Epithelial cell of prostate (primary cell): ENCODE measurements around the gene TEX53.

Source experiments
- DNase-seq: peaks from one replicate; pipeline ENCODE4 v3.0.0-alpha.2; 2011; ENCODE audit warnings: low read depth, low spot score
- H3K27ac ChIP-seq: fragments of 450-650 bp; 2 replicates; pipeline ENCODE4 v1.5.1; 2017; ENCODE audit warnings: mild to moderate bottlenecking

The TEX53 gene

DNA sequence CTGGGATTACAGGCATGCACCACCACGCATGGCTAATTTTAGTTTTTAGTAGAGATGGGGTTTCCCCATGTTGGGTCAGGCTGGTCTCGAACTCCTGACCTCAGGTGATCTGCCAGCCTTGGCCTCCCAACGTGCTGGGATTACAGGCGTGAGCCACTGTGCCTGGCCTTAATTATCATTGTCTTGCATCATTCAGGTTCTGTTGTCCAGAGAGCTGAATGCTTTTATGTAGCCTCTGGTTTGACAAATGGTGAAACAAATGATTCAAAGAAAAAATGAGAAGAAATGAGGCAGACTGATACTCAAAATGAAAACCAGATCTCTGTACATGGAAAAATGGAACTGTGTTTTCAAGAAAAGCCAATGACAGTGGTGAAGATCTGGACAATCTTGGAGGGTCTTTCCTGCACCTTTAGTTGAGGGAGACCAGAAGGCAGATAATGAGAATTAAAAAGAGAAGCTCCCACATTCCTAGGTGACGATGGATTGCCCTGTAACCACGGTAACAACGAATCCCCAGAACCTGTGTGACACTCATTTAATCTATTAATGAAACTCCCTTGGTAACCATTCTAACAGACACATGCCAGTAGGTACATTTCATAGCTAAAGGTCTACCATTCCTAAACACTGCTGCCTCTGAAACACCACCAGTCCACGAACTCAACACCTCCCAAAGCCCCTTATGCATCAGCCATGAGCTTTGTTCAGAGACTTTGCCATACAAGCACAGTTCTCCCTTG is 22.8 kb upstream of the TEX53 start:
- no peak for DNase-seq
- no peak overlapping the region for H3K27ac ChIP-seq

DNA sequence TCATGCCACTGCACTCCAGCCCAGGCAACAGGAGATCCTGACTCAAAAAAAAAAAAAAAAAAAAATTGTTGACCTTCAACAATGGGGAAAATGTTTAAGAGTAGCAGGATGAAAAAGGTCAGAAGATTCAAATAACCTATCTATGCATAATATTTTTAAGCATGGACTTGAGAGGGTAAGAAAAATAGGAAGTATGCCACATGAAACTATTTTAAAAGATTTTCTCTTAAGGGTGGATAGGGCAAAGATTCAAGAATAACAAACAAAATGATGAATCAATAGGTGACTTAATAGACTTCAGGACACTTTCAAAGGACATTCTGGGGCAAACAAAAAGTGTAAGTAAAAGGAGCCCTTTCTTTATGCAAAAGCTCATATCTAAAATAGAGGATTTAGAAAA is 21.2 kb upstream of the TEX53 start:
- DNase-seq: no peak

DNA sequence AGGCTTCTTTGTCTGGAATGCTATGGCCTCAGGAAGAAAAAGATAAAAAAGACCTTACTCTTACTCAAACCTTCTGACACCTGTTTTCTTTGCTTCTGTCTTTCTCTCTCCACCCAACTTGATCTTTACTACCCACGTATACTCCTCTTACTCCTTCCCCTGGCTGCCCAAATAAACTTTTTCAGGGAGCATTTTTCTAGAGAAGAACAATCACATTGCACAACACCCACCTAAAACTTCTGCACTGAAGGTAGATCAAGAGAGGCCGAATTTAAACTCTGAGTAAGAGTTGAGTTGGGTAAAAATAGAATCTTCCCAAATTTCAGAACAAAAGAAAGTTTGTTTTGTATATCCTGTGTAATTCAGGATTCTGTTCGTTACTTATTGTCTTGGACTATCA is 20.5 kb upstream of the TEX53 start:
- DNase-seq: no peak
- peak overlapping the region; percentile 49 for H3K27ac ChIP-seq

More for the DNA sequence above, 21.2 kb upstream of the TEX53 start:
- no peak overlapping the region for H3K27ac ChIP-seq

DNA sequence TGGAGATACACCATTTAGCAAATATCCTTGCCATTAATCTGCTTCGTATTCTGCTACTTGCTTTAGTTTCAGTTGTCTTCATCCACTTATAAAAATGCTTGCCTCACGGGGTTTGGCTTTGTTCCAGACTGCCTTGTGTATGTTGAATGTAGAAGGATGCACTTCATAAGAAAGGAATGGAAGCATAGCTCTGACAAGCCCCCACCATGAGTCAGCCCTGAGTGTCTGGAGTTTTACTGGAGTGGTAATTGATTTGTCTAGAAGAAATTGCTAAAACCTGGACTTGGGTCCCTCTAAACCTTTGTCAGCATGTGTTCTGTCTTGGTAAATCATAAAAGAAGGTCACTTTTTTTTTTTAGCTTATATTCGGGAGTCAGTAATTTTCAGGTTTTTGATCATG is 19.8 kb upstream of the TEX53 start:
- H3K27ac ChIP-seq: peak overlapping the region; percentile 49
- DNase-seq: peak; percentile 95

DNA sequence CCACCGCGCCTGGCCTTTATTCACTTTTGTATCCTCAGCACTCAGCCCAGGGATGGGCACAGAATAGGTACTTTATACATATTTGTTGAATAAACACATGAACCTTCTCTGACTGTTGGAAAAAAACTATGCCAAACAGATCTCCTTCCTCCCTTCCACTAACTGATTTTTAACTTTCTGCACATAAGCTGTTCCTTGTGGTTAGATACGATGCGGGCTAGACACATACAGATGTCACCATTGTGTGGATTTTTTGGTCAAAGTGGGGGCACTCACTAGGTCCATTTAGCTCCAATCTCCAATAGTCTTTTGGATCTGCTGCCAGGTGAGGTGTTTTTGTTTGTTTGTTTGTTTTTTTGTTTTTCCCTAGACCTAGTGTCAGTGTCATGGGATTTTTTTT is 19.3 kb upstream of the TEX53 start:
- H3K27ac ChIP-seq: peak overlapping the region; percentile 49
- DNase-seq: no peak

DNA sequence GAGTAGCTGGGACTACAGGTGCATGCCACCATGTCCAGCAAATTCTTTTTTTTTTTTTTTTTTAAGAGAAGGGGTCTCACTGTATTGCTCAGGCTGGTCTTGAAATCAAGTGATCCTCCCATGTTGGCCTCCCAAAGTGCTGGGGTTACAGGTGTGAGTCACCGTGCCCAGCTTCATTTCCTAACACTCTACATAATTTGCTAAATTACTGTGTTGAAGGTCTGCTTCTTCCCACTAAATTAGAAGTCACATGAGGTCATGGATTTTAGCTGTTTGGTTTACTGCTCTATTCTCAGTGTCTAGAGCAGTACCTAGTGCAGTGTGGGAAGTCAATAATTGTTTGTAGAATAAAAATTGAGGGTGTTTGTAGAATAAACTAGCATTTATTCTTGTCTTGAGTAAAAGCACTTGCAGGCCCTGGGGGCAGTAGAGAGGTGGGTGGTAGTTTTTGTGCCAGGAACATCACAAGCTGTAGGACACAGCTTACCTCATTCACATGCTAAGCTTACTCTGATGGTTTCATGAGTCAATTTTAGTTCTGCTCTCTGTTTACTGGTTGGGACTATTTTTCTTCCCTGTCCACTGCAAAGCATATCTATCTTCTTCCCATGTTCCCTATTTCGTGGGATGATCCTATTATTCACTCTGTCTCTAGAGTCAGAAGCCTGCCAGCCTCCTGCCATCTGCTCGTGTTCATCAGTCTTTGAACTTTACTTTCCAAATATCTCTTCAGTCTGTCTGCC is 17.4 kb upstream of the TEX53 start:
- H3K27ac ChIP-seq: no peak overlapping the region
- DNase-seq: no peak

DNA sequence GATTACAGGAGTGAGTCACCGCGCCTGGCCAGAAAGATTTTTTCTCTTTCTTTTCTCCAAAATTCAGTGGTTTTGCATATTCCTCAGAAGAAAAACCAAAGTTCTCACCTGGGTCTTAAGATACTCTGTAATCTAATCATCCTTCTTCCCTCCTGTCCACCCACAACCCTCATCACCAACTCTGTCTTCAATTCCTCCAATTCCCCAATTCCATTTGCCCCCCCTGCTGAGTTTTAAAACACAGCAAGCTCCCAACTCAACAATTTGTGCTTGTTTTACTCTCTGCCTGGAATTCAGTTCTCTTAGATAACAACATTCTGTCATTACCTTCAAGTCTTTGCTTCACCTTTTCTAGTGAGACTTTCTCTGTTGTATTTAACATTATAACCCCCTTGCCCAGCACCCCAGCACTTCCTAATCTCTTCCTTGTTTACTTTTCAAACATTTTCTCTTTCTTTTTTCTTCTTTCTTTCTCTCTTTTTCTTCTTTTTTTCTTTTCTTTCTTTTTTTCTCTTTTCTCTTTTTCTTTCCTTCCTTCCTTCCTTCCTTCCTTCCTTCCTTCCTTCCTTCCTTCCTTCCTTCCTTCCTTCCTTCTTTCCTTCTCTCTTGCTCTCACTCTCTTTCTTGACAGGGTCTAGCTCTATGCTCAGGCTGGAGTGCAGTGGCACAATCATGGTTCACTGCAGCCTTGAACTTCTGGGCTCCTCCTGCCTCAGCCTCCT is 16.6 kb upstream of the TEX53 start:
- DNase-seq: no peak
- no peak overlapping the region for H3K27ac ChIP-seq

DNA sequence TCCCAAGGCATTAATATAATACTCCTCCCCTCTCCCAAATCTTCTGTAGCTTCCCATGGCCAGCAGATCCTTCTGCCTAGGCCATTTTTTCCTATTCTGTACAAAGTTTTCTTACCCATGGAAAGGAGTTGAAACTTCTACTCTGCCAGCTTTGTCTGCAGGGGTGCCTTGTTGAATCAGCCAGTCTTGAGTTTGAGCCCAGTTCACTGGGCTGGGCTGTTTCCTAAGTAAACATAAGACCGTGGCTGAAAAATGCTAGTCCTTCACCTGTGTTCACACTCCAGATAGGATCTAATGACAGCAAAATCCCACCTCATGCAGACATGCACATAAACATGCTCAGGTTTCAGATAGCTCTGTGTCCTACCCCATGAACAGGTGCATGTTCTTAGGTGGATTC is 14.0 kb upstream of the TEX53 start:
- H3K27ac ChIP-seq: no peak overlapping the region
- DNase-seq: no peak

DNA sequence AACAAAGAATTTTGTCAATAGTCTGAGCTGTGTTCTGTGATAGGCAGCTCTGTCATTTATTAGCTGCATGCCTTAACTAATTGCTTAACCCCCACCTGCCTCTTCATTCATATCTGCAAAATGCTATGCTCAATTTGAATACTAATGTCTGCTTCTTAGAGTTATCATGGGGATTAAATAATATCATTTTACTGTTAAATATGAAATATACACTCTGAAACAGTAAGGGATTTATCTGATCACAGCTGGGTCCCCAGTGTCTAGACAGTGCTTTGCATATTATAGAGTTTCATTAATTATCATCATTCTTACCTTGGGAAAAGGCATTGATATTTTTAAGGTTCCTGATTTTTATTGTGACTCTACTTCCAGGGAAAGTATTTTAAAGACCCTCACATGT is 12.4 kb upstream of the TEX53 start:
- no peak for DNase-seq
- H3K27ac ChIP-seq: no peak overlapping the region

DNA sequence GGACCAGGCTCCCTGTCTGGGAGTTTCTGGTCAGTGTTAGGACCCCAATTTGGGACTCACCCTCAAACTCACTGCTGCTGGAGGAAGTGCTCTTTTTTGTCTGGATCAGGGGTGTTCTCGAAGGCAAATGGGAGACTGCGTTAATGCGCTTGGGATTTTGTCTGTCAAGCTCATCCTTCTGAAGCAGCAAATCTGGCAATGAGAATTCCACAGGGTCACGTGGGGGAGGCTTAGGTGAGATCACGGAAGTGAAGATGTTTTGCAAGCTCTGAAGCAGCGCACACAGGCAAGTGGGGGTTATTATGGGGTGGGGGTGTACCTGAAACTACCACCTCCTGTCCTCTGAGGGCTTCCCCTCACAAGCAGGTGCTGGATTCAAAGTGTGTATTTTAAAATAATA is 10.5 kb upstream of the TEX53 start:
- no peak for DNase-seq
- no peak overlapping the region for H3K27ac ChIP-seq

DNA sequence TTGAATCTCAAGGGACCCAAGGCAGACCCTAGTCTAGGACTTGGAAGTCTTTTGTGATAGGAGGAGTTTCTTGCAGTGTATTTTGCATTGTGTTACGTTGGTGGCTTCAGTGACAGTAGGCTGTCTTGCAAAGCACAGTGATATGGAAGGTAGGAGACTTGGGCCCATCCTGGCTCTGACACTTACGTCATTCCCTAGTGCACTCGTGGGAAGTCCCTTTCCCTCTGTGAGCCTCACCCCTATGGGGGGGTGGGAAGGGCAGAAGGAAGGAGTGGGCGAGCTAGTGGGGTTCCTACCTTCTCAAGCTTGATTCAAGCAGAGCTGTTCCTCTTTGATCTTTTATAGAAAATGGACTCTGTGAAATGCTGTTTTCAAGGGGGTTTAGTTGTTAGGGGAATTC is 9.2 kb upstream of the TEX53 start:
- no peak overlapping the region for H3K27ac ChIP-seq

DNA sequence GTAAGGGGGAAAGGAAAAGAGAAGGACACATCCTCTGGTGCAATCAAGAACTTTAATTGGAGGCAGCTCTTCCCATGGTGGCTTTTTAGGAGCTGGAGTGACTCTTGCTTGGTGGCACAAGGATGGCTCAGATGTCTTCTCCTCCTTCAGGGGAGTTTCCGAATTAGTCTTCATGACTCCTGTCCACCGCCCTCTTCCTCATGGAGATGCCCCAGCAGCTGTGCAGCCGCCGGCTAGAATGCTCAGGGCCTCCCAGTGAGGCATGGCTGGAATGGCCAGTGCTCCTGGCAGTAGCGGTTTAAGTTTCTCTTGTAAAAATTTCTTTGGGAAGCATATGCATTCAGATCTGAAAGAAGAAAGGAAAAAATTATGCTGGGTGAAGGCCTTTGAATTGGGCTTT is 8.8 kb upstream of the TEX53 start:
- H3K27ac ChIP-seq: no peak overlapping the region
- DNase-seq: no peak

More for the DNA sequence above, 9.2 kb upstream of the TEX53 start:
- DNase-seq: no peak

DNA sequence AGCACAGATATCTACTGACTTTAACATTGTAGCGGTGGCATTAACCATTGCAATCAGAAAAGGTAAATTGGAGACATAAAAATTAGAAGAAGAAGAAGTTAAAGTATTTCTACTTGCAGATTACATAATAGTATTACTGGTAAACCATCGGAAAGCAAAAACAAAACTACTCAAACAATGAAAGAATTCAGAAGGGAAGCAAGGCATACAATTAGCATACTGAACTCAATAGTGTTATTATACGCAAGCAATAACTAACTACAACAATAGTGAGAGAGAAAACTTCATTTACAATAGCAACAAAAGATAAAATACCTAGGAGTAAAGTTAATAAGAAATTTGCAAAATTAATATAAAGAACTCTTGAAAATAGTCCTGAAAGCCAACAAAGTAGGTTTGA is 6.6 kb upstream of the TEX53 start:
- DNase-seq: no peak
- no peak overlapping the region for H3K27ac ChIP-seq

DNA sequence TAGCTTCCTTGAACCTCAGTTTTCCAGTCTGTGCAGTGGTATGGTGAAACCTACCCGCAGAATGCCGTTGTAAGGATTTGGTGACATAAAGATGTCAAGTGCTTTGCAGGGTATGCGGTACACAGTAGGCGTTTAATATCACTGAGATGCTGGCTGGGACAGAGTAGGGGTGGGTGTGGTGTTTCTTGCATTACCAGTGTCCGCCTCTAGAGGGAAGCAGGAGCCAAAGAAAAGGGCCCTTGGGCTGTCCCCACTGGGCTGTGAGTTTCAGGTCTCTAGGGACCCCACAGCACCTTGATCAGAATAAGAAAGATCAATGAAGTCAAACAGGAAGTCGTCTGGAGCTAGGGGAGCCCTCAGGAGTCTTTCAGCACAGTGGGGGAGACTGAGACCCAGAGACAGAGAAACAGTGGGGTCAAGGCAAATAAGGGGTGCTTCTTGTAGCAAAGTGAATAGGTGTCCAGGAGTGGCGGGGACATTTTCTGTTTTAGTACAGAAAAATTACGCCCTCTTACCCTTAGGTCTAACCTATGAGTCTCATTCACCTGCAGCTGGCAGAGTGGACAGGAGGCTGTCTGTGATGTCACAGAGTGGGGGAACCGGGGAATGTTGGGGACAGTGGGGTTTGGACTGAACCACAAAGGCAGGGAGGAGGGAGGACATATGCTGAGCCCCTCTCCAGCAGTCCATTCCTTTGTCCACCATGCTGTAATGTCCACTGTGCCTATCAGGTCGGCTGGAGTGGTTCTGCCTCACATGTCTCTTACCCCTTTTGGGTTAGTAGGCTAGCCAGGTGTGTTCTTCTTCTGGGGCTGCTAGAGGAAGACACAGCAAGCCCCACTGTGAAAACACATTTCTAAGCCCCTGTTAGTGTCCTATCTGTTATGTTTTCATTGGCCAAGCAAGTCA is 4.7 kb upstream of the TEX53 start:
- H3K27ac ChIP-seq: no peak overlapping the region
- no peak for DNase-seq

DNA sequence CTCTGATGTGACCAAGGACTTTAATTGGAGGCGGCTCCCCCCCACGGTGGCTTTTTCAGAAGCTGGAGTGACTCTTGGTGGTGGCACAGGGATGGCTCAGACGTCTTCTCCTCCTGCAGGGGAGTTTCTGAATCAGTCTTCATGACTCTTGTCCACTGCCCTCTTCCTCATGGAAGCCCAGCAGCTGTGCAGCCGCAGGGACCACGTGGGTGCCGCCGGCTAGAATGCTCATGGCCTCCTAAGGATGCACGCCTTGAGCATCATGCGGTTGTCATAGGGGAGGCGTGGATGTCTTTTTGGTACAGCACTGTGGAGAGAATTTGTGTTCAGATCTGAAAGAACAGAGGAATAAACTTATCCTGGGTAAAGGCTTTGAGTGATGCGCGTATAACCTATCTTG is 1.3 kb downstream of the TEX53 start:
- DNase-seq: no peak
- no peak overlapping the region for H3K27ac ChIP-seq

DNA sequence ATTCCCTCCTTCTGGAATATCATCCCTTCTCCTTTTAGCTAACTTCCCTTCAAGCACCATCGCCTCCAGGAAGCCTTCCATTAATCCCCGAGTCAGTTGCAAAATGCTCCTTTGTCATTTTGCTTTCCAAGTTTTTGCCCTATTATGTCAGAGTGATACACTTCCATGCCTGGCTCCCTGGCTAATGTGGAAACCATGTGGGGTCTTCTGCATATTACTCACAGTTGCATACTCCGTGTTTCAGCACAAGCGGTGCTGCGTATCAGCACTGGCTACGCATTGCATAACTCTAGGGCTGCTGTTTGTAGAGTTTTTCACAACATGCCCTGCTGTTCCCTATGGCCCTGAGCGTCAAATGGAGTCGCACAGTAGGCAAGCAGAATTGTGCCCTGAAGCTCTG is 1.9 kb downstream of the TEX53 start:
- DNase-seq: no peak
- no peak overlapping the region for H3K27ac ChIP-seq

DNA sequence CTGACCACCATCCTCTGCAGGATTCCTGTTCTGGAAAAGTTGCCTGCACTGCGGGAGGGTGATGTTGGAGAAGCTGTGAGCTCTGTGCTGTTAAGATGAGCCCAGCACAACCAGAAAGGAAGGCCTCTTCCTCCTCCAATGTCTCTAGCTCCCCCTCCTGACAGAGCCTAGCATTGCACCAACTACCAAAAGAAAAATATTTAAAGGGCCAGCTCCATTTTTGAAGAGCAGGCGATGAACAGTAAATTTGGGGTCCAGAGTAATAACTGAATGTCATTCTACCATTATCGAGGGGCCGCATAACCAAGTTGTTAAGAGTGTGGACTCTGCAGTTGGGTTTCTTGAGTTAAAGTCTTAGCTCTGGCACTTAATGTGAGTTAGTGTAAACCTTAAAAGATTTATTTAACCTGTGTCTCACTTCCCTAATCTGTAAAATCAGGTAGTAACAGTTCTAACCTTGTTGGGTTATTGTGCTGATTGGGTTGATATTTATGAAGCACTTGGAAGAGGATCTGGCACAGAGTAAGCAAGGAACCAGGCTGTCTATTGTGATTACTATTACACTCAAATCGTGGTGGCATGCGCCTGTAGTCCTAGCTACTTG is 3.9 kb downstream of the TEX53 start:
- DNase-seq: no peak
- no peak overlapping the region for H3K27ac ChIP-seq

DNA sequence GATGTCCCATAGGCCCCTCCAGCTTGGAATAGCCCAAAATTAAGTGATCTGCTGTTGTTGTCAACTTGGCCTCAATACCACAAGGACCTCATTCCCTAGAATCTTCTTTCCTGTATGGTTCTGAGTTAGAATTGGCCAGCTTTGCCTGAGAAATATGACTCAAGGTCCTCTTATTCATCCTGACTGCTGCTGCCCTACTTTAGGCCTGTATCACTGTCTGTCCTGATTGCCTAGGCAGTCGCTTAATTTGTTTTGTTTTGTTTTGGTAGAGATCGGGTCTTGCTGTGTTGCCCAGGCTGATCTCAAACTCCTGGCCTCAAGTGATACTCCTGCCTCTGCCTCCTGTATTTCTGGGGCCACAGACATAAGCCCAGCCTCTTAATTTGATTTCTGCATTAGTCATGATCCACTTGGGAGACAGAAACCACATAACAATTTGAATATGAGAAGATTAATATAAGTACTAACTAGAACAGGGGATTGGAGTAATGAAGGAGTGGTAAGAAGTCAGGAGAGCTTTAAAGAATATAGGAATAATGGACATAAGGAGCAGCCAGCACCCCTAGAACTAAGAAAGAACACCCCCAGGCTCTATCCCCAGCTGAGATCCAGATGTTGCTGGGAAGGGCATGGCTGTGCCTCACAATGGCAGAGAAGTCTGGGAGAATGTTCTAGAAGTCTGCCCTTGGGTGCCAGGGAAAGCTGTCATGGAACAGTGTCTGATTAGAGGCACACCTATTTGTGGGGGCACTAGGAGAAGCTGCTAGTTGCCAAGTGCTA is 4.6 kb downstream of the TEX53 start:
- peak overlapping the region; percentile 4 for H3K27ac ChIP-seq
- no peak for DNase-seq

DNA sequence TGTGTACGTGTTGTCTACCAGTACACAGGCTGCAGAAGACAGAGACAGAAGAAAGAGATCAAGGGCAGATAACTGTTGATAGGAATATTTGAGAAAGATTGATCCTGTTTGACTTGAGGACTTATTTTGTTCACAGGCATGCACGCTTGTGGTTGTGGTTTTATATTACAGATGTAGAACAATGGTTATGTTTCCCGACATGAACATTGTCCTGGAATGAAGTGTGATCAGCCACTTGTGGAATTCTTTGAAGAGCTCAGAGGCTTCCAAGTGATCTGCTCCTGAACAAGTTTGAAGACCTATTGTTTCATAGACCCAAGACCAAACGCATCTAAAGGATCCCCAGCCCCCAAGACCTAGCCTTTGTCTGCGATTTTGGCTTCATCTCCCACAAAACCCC is 13.7 kb downstream of the TEX53 start:
- no peak overlapping the region for H3K27ac ChIP-seq
- no peak for DNase-seq
